ENCODE results near the gene FAT4.

GRCh38 chr4:125267630-125268029 lies 47.1 kb upstream of the FAT4 start:
- no peak for TF ChIP-seq POLR2A (IDR thresholded peaks at IDR 0.05)
- TF ChIP-seq CTCF (IDR thresholded peaks at IDR 0.05): no peak
